Right ventricle myocardium superior (tissue), 1 donor: Measurements from ENCODE around the gene RTP5. TPM values are rescaled to one million over a fixed set of nuclear protein-coding genes. Genes with fewer than 3 reads are reported as not detected.

Experiments used
- total RNA-seq: library from RNA; stranded (reverse); fragmentation: NEBNext Ultra II Directional; extraction: Animal tissue kit (Norgen Biotek cat#: 25700); gene quantifications from one replicate; pipeline ENCODE4 v1.2.1, GENCODE V29; 2021
- donor health status: DM: no; HTN: yes; CAD: no; lungs with severe emphysema.

RTP5 gene
- total RNA-seq, 1 donor from 2014 or later = not detected

Other genes with a start within 250 kb of the RTP5 start
- gene THAP4, start 232.6 kb upstream of the RTP5 start, total RNA-seq = 82.9 TPM
- gene ATG4B, start 232.0 kb upstream of the RTP5 start, total RNA-seq = 41.3 TPM
- 9.4 TPM for gene DTYMK, start 182.9 kb upstream of the RTP5 start, total RNA-seq
- 18.0 TPM for gene ING5, start 167.7 kb upstream of the RTP5 start, total RNA-seq
- gene D2HGDH, start 135.1 kb upstream of the RTP5 start, total RNA-seq = 19.0 TPM
- not detected for gene GAL3ST2, start 92.9 kb upstream of the RTP5 start, total RNA-seq
- gene NEU4, start 60.5 kb upstream of the RTP5 start, total RNA-seq = not detected
- 2.0 TPM for gene PDCD1, start 10.8 kb upstream of the RTP5 start, total RNA-seq